Measurements from ENCODE around the gene KANSL3. TPM values are rescaled to one million over a fixed set of nuclear protein-coding genes. Genes with fewer than 3 reads are reported as not detected.

The KANSL3 gene
- total and polyA plus RNA-seq, 2 experiments from 2014 or later, result 15.0 to 23.9 TPM

GRCh38 chr2:96616128-96616527, 22.0 kb downstream of the KANSL3 start:
- in situ Hi-C loops (cut with MboI), result no loop called here
- H3K9me2 ChIP-seq (ENCODE audit: insufficient read depth), result no peaks in the 10 kb centered on the region
- no peak for DNase-seq
- H3K27ac ChIP-seq, result peak overlapping the region; percentile 96; the same call in 1 of the 2 replicates
- TF ChIP-seq EZH2 (IDR thresholded peaks at IDR 0.05; ENCODE audit: insufficient read depth, poor library complexity, severe bottlenecking) (no peak), EZH2phosphoT487 (IDR thresholded peaks at IDR 0.05; ENCODE audit: insufficient read depth, low read depth) (no peak)
- H3K27me3 ChIP-seq (replicated peaks; ENCODE audit: insufficient read depth), result no peaks in the 10 kb centered on the region
- peaks cover 29% of the 10 kb centered on the region for H3K4me1 ChIP-seq (ENCODE audit: insufficient read depth)
- H3F3A ChIP-seq (ENCODE audit: insufficient read depth), result peaks cover 30% of the 10 kb centered on the region
- H3K36me3 ChIP-seq (ENCODE audit: low read depth), result peaks cover 36% of the 10 kb centered on the region
- H3K79me2 ChIP-seq (ENCODE audit: insufficient read depth), result peaks cover 34% of the 10 kb centered on the region
- H3K9ac ChIP-seq, result no peak overlapping the region
- H3K4me2 ChIP-seq (ENCODE audit: unreplicated experiment), result no peak overlapping the region
- no peak overlapping the region for H3K4me3 ChIP-seq
- WGBS, 2 experiments (ENCODE audit: low coverage in 1 of 2, low lambda C conversion rate in 2 of 2, missing lambda C conversion rate in 2 of 2), result 95 to 100% methylated on average over 1 of the region's 1 CpG
- H2AFZ ChIP-seq, result no peak overlapping the region
- no peaks in the 10 kb centered on the region for H3K9me3 ChIP-seq (ENCODE audit: low read depth)
- no peaks in the 10 kb centered on the region for H4K20me1 ChIP-seq (ENCODE audit: insufficient read depth)

GRCh38 chr2:96608469-96609455, 29.4 kb downstream of the KANSL3 start:
- peaks cover 84% of the 10 kb centered on the region for H3K36me3 ChIP-seq (ENCODE audit: low read depth)
- H3K9me3 ChIP-seq (ENCODE audit: low read depth), result no peaks in the 10 kb centered on the region
- H3F3A ChIP-seq (ENCODE audit: insufficient read depth), result no peaks in the 10 kb centered on the region
- no peak overlapping the region for H3K27ac ChIP-seq
- peaks cover 9% of the 10 kb centered on the region for H3K4me1 ChIP-seq (ENCODE audit: insufficient read depth)
- no peak overlapping the region for H3K4me2 ChIP-seq (ENCODE audit: unreplicated experiment)
- H3K4me3 ChIP-seq, result no peak overlapping the region
- WGBS, 2 experiments (ENCODE audit: low coverage in 1 of 2, low lambda C conversion rate in 2 of 2, missing lambda C conversion rate in 2 of 2), result 82 to 83% methylated on average over 13 of the region's 13 CpGs
- no peaks in the 10 kb centered on the region for H3K79me2 ChIP-seq (ENCODE audit: insufficient read depth)
- H2AFZ ChIP-seq, result no peak overlapping the region
- peak; percentile 47 for DNase-seq
- no peaks in the 10 kb centered on the region for H4K20me1 ChIP-seq (ENCODE audit: insufficient read depth)
- no peaks in the 10 kb centered on the region for H3K27me3 ChIP-seq (replicated peaks; ENCODE audit: insufficient read depth)
- TF ChIP-seq EZH2phosphoT487 (IDR thresholded peaks at IDR 0.05; ENCODE audit: insufficient read depth, low read depth) (no peak), EZH2 (IDR thresholded peaks at IDR 0.05; ENCODE audit: insufficient read depth, poor library complexity, severe bottlenecking) (no peak)
- H3K9ac ChIP-seq, result no peak overlapping the region
- in situ Hi-C loops (cut with MboI), result no loop called here
- H3K9me2 ChIP-seq (ENCODE audit: insufficient read depth), result no peaks in the 10 kb centered on the region

GRCh38 chr2:96604104-96604503, 34.0 kb downstream of the KANSL3 start:
- Histone ChIP-seq H3K4me3 (no peak overlapping the region), H3K36me3 (ENCODE audit: low read depth) (peaks cover 65% of the 10 kb centered on the region)
- in situ Hi-C loops (cut with MboI), result no loop called here

GRCh38 chr2:96602330-96602823, 35.7 kb downstream of the KANSL3 start:
- H3K9me2 ChIP-seq (ENCODE audit: insufficient read depth), result no peaks in the 10 kb centered on the region
- DNase-seq, result no peak
- no peak overlapping the region for H2AFZ ChIP-seq
- H3K27me3 ChIP-seq (replicated peaks; ENCODE audit: insufficient read depth), result no peaks in the 10 kb centered on the region
- no peak overlapping the region for H3K9ac ChIP-seq
- 0 out of 2 replicates have a peak, but pooled peaks cover under 1% of the 10 kb centered on the region for H3K79me2 ChIP-seq (ENCODE audit: insufficient read depth)
- no peak overlapping the region for H3K4me3 ChIP-seq
- peaks cover 9% of the 10 kb centered on the region for H3K4me1 ChIP-seq (ENCODE audit: insufficient read depth)
- H3K36me3 ChIP-seq (ENCODE audit: low read depth), result peaks cover 62% of the 10 kb centered on the region
- TF ChIP-seq EZH2phosphoT487 (IDR thresholded peaks at IDR 0.05; ENCODE audit: insufficient read depth, low read depth), result no peak
- no peak for TF ChIP-seq EZH2 (IDR thresholded peaks at IDR 0.05; ENCODE audit: insufficient read depth, poor library complexity, severe bottlenecking)
- no peak overlapping the region for H3K4me2 ChIP-seq (ENCODE audit: unreplicated experiment)
- no peaks in the 10 kb centered on the region for H3F3A ChIP-seq (ENCODE audit: insufficient read depth)
- no peak overlapping the region for H3K27ac ChIP-seq
- no peaks in the 10 kb centered on the region for H3K9me3 ChIP-seq (ENCODE audit: low read depth)
- in situ Hi-C loops (cut with MboI), result no loop called here
- H4K20me1 ChIP-seq (ENCODE audit: insufficient read depth), result no peaks in the 10 kb centered on the region
- 93 to 98% methylated on average over 2 of the region's 2 CpGs for WGBS, 2 experiments (ENCODE audit: low coverage in 1 of 2, low lambda C conversion rate in 2 of 2, missing lambda C conversion rate in 2 of 2)

More at GRCh38 chr2:96604104-96604503, 34.0 kb downstream of the KANSL3 start:
- no peak overlapping the region for H3K4me2 ChIP-seq (ENCODE audit: unreplicated experiment)
- no peaks in the 10 kb centered on the region for H3K9me3 ChIP-seq (ENCODE audit: low read depth)
- no peak overlapping the region for H2AFZ ChIP-seq
- H3K27me3 ChIP-seq (replicated peaks; ENCODE audit: insufficient read depth), result no peaks in the 10 kb centered on the region
- H3K79me2 ChIP-seq (ENCODE audit: insufficient read depth), result no peaks in the 10 kb centered on the region
- WGBS, 2 experiments (ENCODE audit: low coverage in 1 of 2, low lambda C conversion rate in 2 of 2, missing lambda C conversion rate in 2 of 2), result 93 to 100% methylated on average over 2 of the region's 2 CpGs
- TF ChIP-seq EZH2 (IDR thresholded peaks at IDR 0.05; ENCODE audit: insufficient read depth, poor library complexity, severe bottlenecking) (no peak), EZH2phosphoT487 (IDR thresholded peaks at IDR 0.05; ENCODE audit: insufficient read depth, low read depth) (no peak)
- no peak overlapping the region for H3K9ac ChIP-seq
- peaks cover 9% of the 10 kb centered on the region for H3K4me1 ChIP-seq (ENCODE audit: insufficient read depth)
- H3K27ac ChIP-seq, result no peak overlapping the region
- H3F3A ChIP-seq (ENCODE audit: insufficient read depth), result no peaks in the 10 kb centered on the region
- no peak for DNase-seq
- H3K9me2 ChIP-seq (ENCODE audit: insufficient read depth), result no peaks in the 10 kb centered on the region
- H4K20me1 ChIP-seq (ENCODE audit: insufficient read depth), result no peaks in the 10 kb centered on the region
